Stomach (tissue), 4 donors: ENCODE results near the gene CHD5.

Experiments used
- CTCF ChIP-seq, 7 experiments: fragments of 450-650 bp in 4 of 7; fragments of 200-600 bp in 3 of 7; sonication (generic) in 3 of 7; IDR thresholded peaks; one replicate each; pipeline ENCODE4 v1.5.1; 2016 to 2019; ENCODE audit warnings: antibody characterized with exemption in 7 of 7, control low read depth in 2 of 7, mild to moderate bottlenecking in 1 of 7
- EP300 ChIP-seq: sonication (generic); formaldehyde crosslinking; IDR thresholded peaks from one replicate; pipeline ENCODE4 v1.6.1; 2017; ENCODE audit warnings: antibody characterized with exemption
- POLR2A ChIP-seq, 4 donors: fragments of 450-650 bp; IDR thresholded peaks; one replicate each; pipeline ENCODE4 v1.6.1; 2016; ENCODE audit warnings: antibody characterized with exemption in 4 of 4, control low read depth in 2 of 4, mild to moderate bottlenecking in 1 of 4, moderate library complexity in 1 of 4
- POLR2AphosphoS5 ChIP-seq, 3 donors: sonication (generic); formaldehyde crosslinking; IDR thresholded peaks; one replicate each; pipeline ENCODE4 v1.6.1; 2016; ENCODE audit warnings: antibody characterized with exemption in 3 of 3

- TF ChIP-seq CTCF (IDR thresholded peaks at IDR 0.05), result no peak
- no peak for TF ChIP-seq POLR2AphosphoS5 (IDR thresholded peaks at IDR 0.05)
- no peak for TF ChIP-seq POLR2A (IDR thresholded peaks at IDR 0.05)
- TF ChIP-seq EP300, result no peak
Observed at GRCh38 chr1:6071219-6071618, 108.9 kb downstream of the CHD5 start.
